Keratinocyte (primary cell): Measurements from ENCODE around the gene ATXN8OS.

Source experiments
- CTCF ChIP-seq, 3 experiments: IDR thresholded peaks in 1 of 3; conservative IDR thresholded peaks in 1 of 3; optimal IDR thresholded peaks in 1 of 3; 2 replicates in 2 of 3; 3 replicates in 1 of 3; pipeline versions ENCODE3 to v1.5.1; 2011; ENCODE audit warnings: low read length in 3 of 3, mild to moderate bottlenecking in 3 of 3, moderate library complexity in 2 of 3, control low read depth in 1 of 3, inconsistent platforms in 1 of 3; ENCODE audit not compliant: insufficient read depth in 2 of 3; ENCODE audit errors: extremely low read depth in 1 of 3
- EZH2 ChIP-seq: IDR thresholded peaks from one replicate; pipeline ENCODE4 v1.6.1; 2012; ENCODE audit warnings: inconsistent platforms, mild to moderate bottlenecking, low read length, moderate library complexity

- no peak for TF ChIP-seq CTCF (optimal IDR thresholded peaks at IDR 0.05 in 1 of 3, IDR thresholded peaks at IDR 0.05 in 1 of 3, conservative IDR thresholded peaks at IDR 0.05 in 1 of 3; ENCODE audit: extremely low read depth in 1 of 3, insufficient read depth in 2 of 3, low read length in 3 of 3)
- no peak for TF ChIP-seq EZH2
Observed at GRCh38 chr13:70087247-70087646, 20.4 kb upstream of the ATXN8OS start.
